ENCODE data around the gene PIK3CG. TPM values are rescaled to one million over a fixed set of nuclear protein-coding genes. Genes with fewer than 3 reads are reported as not detected.
"Not testable (repeated sequence)": the region's sequence is repeated elsewhere in the genome, so short reads cannot be mapped to it uniquely, and the experiment has no call there.

PIK3CG gene
- total RNA-seq, 1 donor = not detected

DNA sequence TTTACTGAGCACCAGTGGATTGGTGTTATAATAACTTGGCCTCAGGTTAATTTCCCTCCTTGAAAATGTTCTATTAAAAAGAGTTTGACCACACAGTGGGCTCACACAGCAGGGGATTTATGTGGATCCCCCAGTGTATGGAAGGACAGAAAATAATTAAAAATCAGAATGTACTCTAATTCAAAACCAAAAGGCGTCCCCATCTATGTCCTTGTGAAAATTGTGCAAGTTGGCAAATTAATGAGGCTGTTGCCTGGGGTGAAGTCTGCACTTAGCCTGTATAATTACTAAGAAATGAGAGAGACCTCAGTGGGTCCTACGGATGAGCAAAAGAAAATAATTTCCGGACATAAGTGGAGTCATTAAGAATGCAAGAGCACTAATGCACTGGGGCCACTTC is 31.1 kb downstream of the PIK3CG start:
- no peak overlapping the region for H3K27ac ChIP-seq (ENCODE audit: low read depth, low read length)
- no peak for TF ChIP-seq CTCF (IDR thresholded peaks at IDR 0.05; ENCODE audit: extremely low read depth, low read depth, low read length)
- H3K4me1 ChIP-seq (ENCODE audit: insufficient read depth, low read length) = no peaks in the 10 kb centered on the region
- H3K27me3 ChIP-seq (ENCODE audit: insufficient read depth, low read length) = peaks cover 5% of the 10 kb centered on the region
- no peaks in the 10 kb centered on the region for H3K36me3 ChIP-seq (ENCODE audit: insufficient read depth, low read length)
- no peaks in the 10 kb centered on the region for H3K9me3 ChIP-seq (ENCODE audit: low read depth, low read length)
- H3K4me2 ChIP-seq (ENCODE audit: insufficient read depth, low read length) = no peak overlapping the region
- no peak overlapping the region for H3K4me3 ChIP-seq (ENCODE audit: insufficient read depth, low read length)
- DNase-seq (ENCODE audit: insufficient read length, low spot score, missing footprints) = no peak
- H3K79me2 ChIP-seq (ENCODE audit: insufficient read depth, low read length) = no peaks in the 10 kb centered on the region
- H2AFZ ChIP-seq (ENCODE audit: low read length) = no peak overlapping the region
- H4K20me1 ChIP-seq (ENCODE audit: insufficient read depth, low read length) = no peaks in the 10 kb centered on the region

- H4K20me1 ChIP-seq (ENCODE audit: insufficient read depth, low read length); H3K4me1 ChIP-seq (ENCODE audit: insufficient read depth, low read length); DNase-seq (ENCODE audit: insufficient read length, low spot score, missing footprints); H2AFZ ChIP-seq (ENCODE audit: low read length); H3K4me2 ChIP-seq (ENCODE audit: insufficient read depth, low read length); H3K9me3 ChIP-seq (ENCODE audit: low read depth, low read length); H3K27ac ChIP-seq (ENCODE audit: low read depth, low read length); H3K27me3 ChIP-seq (ENCODE audit: insufficient read depth, low read length); H3K4me3 ChIP-seq (ENCODE audit: insufficient read depth, low read length); H3K36me3 ChIP-seq (ENCODE audit: insufficient read depth, low read length); H3K79me2 ChIP-seq (ENCODE audit: insufficient read depth, low read length): not testable (repeated sequence)
Measured at GRCh38 chr7:106897553-106897952, 32.5 kb downstream of the PIK3CG start.

GRCh38 chr7:106898967-106899366 is 33.9 kb downstream of the PIK3CG start:
- H4K20me1 ChIP-seq (ENCODE audit: insufficient read depth, low read length); H3K36me3 ChIP-seq (ENCODE audit: insufficient read depth, low read length); H3K9me3 ChIP-seq (ENCODE audit: low read depth, low read length); H3K79me2 ChIP-seq (ENCODE audit: insufficient read depth, low read length); DNase-seq (ENCODE audit: insufficient read length, low spot score, missing footprints); H2AFZ ChIP-seq (ENCODE audit: low read length); H3K27me3 ChIP-seq (ENCODE audit: insufficient read depth, low read length); H3K27ac ChIP-seq (ENCODE audit: low read depth, low read length); H3K4me3 ChIP-seq (ENCODE audit: insufficient read depth, low read length); H3K4me2 ChIP-seq (ENCODE audit: insufficient read depth, low read length); H3K4me1 ChIP-seq (ENCODE audit: insufficient read depth, low read length): not testable (repeated sequence)

- H2AFZ ChIP-seq (ENCODE audit: low read length) = no peak overlapping the region
- DNase-seq (ENCODE audit: insufficient read length, low spot score, missing footprints) = no peak
- no peak for TF ChIP-seq CTCF (IDR thresholded peaks at IDR 0.05; ENCODE audit: extremely low read depth, low read depth, low read length)
- H4K20me1 ChIP-seq (ENCODE audit: insufficient read depth, low read length) = no peaks in the 10 kb centered on the region
- H3K27ac ChIP-seq (ENCODE audit: low read depth, low read length) = no peak overlapping the region
- H3K27me3 ChIP-seq (ENCODE audit: insufficient read depth, low read length) = peaks cover 15% of the 10 kb centered on the region
- no peaks in the 10 kb centered on the region for H3K9me3 ChIP-seq (ENCODE audit: low read depth, low read length)
- no peak overlapping the region for H3K4me3 ChIP-seq (ENCODE audit: insufficient read depth, low read length)
- no peak overlapping the region for H3K4me2 ChIP-seq (ENCODE audit: insufficient read depth, low read length)
- no peaks in the 10 kb centered on the region for H3K79me2 ChIP-seq (ENCODE audit: insufficient read depth, low read length)
- H3K36me3 ChIP-seq (ENCODE audit: insufficient read depth, low read length) = no peaks in the 10 kb centered on the region
- H3K4me1 ChIP-seq (ENCODE audit: insufficient read depth, low read length) = no peaks in the 10 kb centered on the region
Measured at GRCh38 chr7:106901828-106902441, 36.9 kb downstream of the PIK3CG start.

- DNase-seq (ENCODE audit: insufficient read length, low spot score, missing footprints) = no peak
- Histone ChIP-seq H3K27me3 (ENCODE audit: insufficient read depth, low read length) (peaks cover 15% of the 10 kb centered on the region), H3K79me2 (ENCODE audit: insufficient read depth, low read length) (no peaks in the 10 kb centered on the region), H3K9me3 (ENCODE audit: low read depth, low read length) (no peaks in the 10 kb centered on the region), H3K4me2 (ENCODE audit: insufficient read depth, low read length) (no peak overlapping the region), H3K4me1 (ENCODE audit: insufficient read depth, low read length) (no peaks in the 10 kb centered on the region), H3K4me3 (ENCODE audit: insufficient read depth, low read length) (no peak overlapping the region), H2AFZ (ENCODE audit: low read length) (no peak overlapping the region), H3K36me3 (ENCODE audit: insufficient read depth, low read length) (no peaks in the 10 kb centered on the region), H4K20me1 (ENCODE audit: insufficient read depth, low read length) (no peaks in the 10 kb centered on the region), H3K27ac (ENCODE audit: low read depth, low read length) (no peak overlapping the region)
- no peak for TF ChIP-seq CTCF (IDR thresholded peaks at IDR 0.05; ENCODE audit: extremely low read depth, low read depth, low read length)
Measured at GRCh38 chr7:106905734-106906133, 40.7 kb downstream of the PIK3CG start.

All from osteoblast (primary cell).